SH-SY5Y (cell line): ENCODE measurements around the gene AEBP2.

Experiments used
- GATA2 ChIP-seq: IDR thresholded peaks from 2 replicates; pipeline ENCODE4 v1.6.1; 2011; ENCODE audit warnings: mild to moderate bottlenecking, low read depth, low read length
- GATA3 ChIP-seq: IDR thresholded peaks from 2 replicates; pipeline ENCODE4 v1.6.1; 2011; ENCODE audit warnings: low read depth, mild to moderate bottlenecking, low read length, moderate library complexity

DNA sequence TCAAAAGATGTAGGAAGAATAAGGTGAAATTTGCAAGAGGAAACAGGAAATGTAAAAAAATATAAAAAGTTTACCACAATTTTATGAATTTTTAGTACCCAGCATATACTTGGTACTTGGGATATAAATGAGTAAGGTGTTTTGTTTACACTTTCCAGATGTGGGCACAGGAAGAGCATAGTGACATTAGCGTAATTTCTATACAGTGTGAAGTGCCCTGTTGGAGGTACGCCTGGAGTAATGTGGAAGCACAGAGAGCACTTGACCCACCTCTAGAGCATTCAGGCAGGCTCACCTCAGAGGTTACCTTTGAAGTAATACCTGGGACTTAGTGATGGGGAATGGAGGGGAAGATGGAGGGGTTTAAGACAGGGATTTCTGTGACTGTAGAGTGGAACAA is 89.5 kb downstream of the AEBP2 start:
- TF ChIP-seq GATA3 (no peak), GATA2 (no peak)
